Left lung (tissue), 10 donors: ENCODE data around the gene C1orf115. TPM values are rescaled to one million over a fixed set of nuclear protein-coding genes. Genes with fewer than 3 reads are reported as not detected.

ENCODE experiments used
- ATAC-seq: fragments of 200-7000 bp; cut with Tn5 transposase; one replicate; pipeline ENCODE4 v1.9.1; 2020; ENCODE audit warnings: moderate library complexity
- DNase-seq, 4 donors: peaks; one replicate each; pipeline ENCODE4 v3.0.0-alpha.2; 2013 to 2020
- H3K27ac ChIP-seq, 2 donors: fragments of 200-600 bp; sonication (generic) in 1 of 2; one replicate each; pipeline versions ENCODE4 v1.5.0 to v1.8.0; 2020 to 2021
- H3K27me3 ChIP-seq, 2 donors: fragments of 200-600 bp; sonication (generic) in 1 of 2; one replicate each; pipeline versions ENCODE4 v1.5.0 to v1.8.0; 2020 to 2021
- H3K36me3 ChIP-seq, 2 donors: fragments of 200-600 bp; sonication (generic) in 1 of 2; one replicate each; pipeline versions ENCODE4 v1.5.0 to v1.8.0; 2020 to 2021
- H3K4me1 ChIP-seq, 2 donors: fragments of 200-600 bp; one replicate each; pipeline ENCODE4 v1.8.0; 2021
- H3K4me3 ChIP-seq, 2 donors: fragments of 200-600 bp; sonication (generic) in 1 of 2; one replicate each; pipeline versions ENCODE4 v1.5.0 to v1.8.0; 2020 to 2021; ENCODE audit warnings: mild to moderate bottlenecking in 1 of 2
- H3K9me3 ChIP-seq, 2 donors: fragments of 200-600 bp; sonication (generic) in 1 of 2; one replicate each; pipeline versions ENCODE4 v1.5.0 to v1.8.0; 2020 to 2021
- CTCF ChIP-seq, 2 donors: fragments of 200-600 bp; sonication (generic) in 1 of 2; IDR thresholded peaks; one replicate each; pipeline versions ENCODE4 v1.5.0 to v1.8.0; 2021; ENCODE audit warnings: antibody characterized with exemption in 2 of 2
- intact Hi-C, 2 donors: fragments of 100-400 bp; cut with DNase I; formaldehyde crosslinking; loops; one replicate each; pipeline versions ENCODE4 v1.11.2 to v1.14.2; 2022
- polyA plus RNA-seq, 6 donors: library from polyadenylated mRNA; unstranded; fragments of 120-200 nt; gene quantifications; one replicate each; pipeline ENCODE4 v1.2.1, GENCODE V29; 2013; ENCODE audit not compliant: insufficient read length in 6 of 6
- total RNA-seq, 2 donors: library from RNA; stranded (reverse); fragmentation: NEBNext Ultra II Directional; extraction: Animal tissue kit (Norgen Biotek cat#: 25700); gene quantifications; one replicate each; pipeline ENCODE4 v1.2.1, GENCODE V29; 2021
- donor health status: DM: no; HTN: yes; CAD: no.
- donor health status: DM: no; HTN: no; CAD: no.

C1orf115 gene
- total and polyA plus RNA-seq, 8 donors = 13.1 to 25.0 (median 19.0) TPM

GRCh38 chr1:220692436-220693228 is 2.5 kb downstream of the C1orf115 start:
- H3K9me3 ChIP-seq = no peaks in the 10 kb centered on the region
- no peak overlapping the region for H3K27ac ChIP-seq
- H3K36me3 ChIP-seq = peaks cover 0 to 8% of the 10 kb centered on the region in 2 donors
- peaks cover 0 to 22% of the 10 kb centered on the region in 2 donors for H3K4me1 ChIP-seq
- no peak for TF ChIP-seq CTCF (IDR thresholded peaks at IDR 0.05)
- DNase-seq (no peak), ATAC-seq (no peak)
- H3K4me3 ChIP-seq = no peak overlapping the region
- intact Hi-C loops = loop anchor here in 1 of 2 donors (5.0 kb wide), 1 partner anchor 40 kb away; no protein-coding TSS in a partner anchor
- H3K27me3 ChIP-seq = peaks cover 0 to 26% of the 10 kb centered on the region in 2 donors

GRCh38 chr1:220694866-220695382 is 4.8 kb downstream of the C1orf115 start:
- intact Hi-C loops = loop anchor here in 1 of 2 donors (5.0 kb wide), 1 partner anchor 37 kb away; no protein-coding TSS in a partner anchor
- ATAC-seq = no peak
- TF ChIP-seq CTCF (IDR thresholded peaks at IDR 0.05) = no peak
- Histone ChIP-seq H3K4me3 (no peak overlapping the region), H3K27ac (no peak overlapping the region), H3K27me3 (peaks cover 0 to 24% of the 10 kb centered on the region in 2 donors), H3K36me3 (peaks cover 0 to 8% of the 10 kb centered on the region in 2 donors), H3K4me1 (peaks cover 0 to 19% of the 10 kb centered on the region in 2 donors), H3K9me3 (no peaks in the 10 kb centered on the region)
- DNase-seq = no peak

GRCh38 chr1:220695426-220695825 is 5.3 kb downstream of the C1orf115 start:
- TF ChIP-seq CTCF (IDR thresholded peaks at IDR 0.05) = no peak
- no peak overlapping the region for H3K4me3 ChIP-seq
- H3K9me3 ChIP-seq = no peaks in the 10 kb centered on the region
- H3K27me3 ChIP-seq = peaks cover 0 to 19% of the 10 kb centered on the region in 2 donors
- DNase-seq = no peak
- no peak overlapping the region for H3K27ac ChIP-seq
- no peak for ATAC-seq
- peaks cover 0 to 8% of the 10 kb centered on the region in 2 donors for H3K36me3 ChIP-seq
- intact Hi-C loops = no loop called here
- H3K4me1 ChIP-seq = peaks cover 0 to 17% of the 10 kb centered on the region in 2 donors

GRCh38 chr1:220696226-220696862 is 6.2 kb downstream of the C1orf115 start:
- intact Hi-C loops = no loop called here
- H3K4me1 ChIP-seq = peaks cover 0 to 10% of the 10 kb centered on the region in 2 donors
- no peaks in the 10 kb centered on the region for H3K9me3 ChIP-seq
- ATAC-seq (no peak), DNase-seq (no peak)
- no peak overlapping the region for H3K27ac ChIP-seq
- TF ChIP-seq CTCF (IDR thresholded peaks at IDR 0.05) = no peak
- H3K4me3 ChIP-seq = no peak overlapping the region
- H3K36me3 ChIP-seq = peaks cover 0 to 8% of the 10 kb centered on the region in 2 donors
- peaks cover 0 to 10% of the 10 kb centered on the region in 2 donors for H3K27me3 ChIP-seq

GRCh38 chr1:220696863-220697231 is 6.7 kb downstream of the C1orf115 start:
- peaks cover 0 to 8% of the 10 kb centered on the region in 2 donors for H3K36me3 ChIP-seq
- peaks cover 0 to 7% of the 10 kb centered on the region in 2 donors for H3K4me1 ChIP-seq
- no peaks in the 10 kb centered on the region for H3K9me3 ChIP-seq
- H3K27me3 ChIP-seq = peaks cover 0 to 5% of the 10 kb centered on the region in 2 donors
- DNase-seq (no peak), ATAC-seq (no peak)
- intact Hi-C loops = no loop called here
- TF ChIP-seq CTCF (IDR thresholded peaks at IDR 0.05) = no peak
- H3K27ac ChIP-seq = no peak overlapping the region
- no peak overlapping the region for H3K4me3 ChIP-seq
